Endodermal cell (in vitro differentiated cells): ENCODE measurements around the gene PAGE2. TPM values are rescaled to one million over a fixed set of nuclear protein-coding genes. Genes with fewer than 3 reads are reported as not detected.

ENCODE experiments used
- DNase-seq: peaks from one replicate; pipeline ENCODE4 v3.0.0-alpha.2; 2017
- H3K27ac ChIP-seq: 2 replicates; pipeline ENCODE4 v1.5.1; 2013; ENCODE audit warnings: mild to moderate bottlenecking, low read depth, low read length, moderate library complexity
- H3K27me3 ChIP-seq: 2 replicates; pipeline ENCODE4 v1.6.1; 2013; ENCODE audit warnings: mild to moderate bottlenecking, low read length, moderate library complexity; ENCODE audit not compliant: insufficient read depth, control insufficient read depth, poor library complexity, severe bottlenecking
- H3K36me3 ChIP-seq: 2 replicates; pipeline ENCODE4 v1.7.0; 2013; ENCODE audit warnings: mild to moderate bottlenecking, low read length, moderate library complexity; ENCODE audit not compliant: control insufficient read depth, insufficient read depth
- H3K4me1 ChIP-seq: one replicate; pipeline ENCODE4 v1.7.0; 2013; ENCODE audit warnings: low read length; ENCODE audit not compliant: control insufficient read depth, insufficient read depth
- H3K4me3 ChIP-seq: 2 replicates; pipeline ENCODE4 v1.5.1; 2013; ENCODE audit warnings: mild to moderate bottlenecking, low read length, moderate library complexity
- H3K9ac ChIP-seq: 2 replicates; pipeline ENCODE4 v1.6.1; 2013; ENCODE audit warnings: mild to moderate bottlenecking, low read length, moderate library complexity; ENCODE audit not compliant: poor library complexity, severe bottlenecking; ENCODE audit errors: extremely low read depth
- H3K9me3 ChIP-seq: 2 replicates; pipeline ENCODE4 v1.6.1; 2013; ENCODE audit warnings: mild to moderate bottlenecking, low read length, moderate library complexity; ENCODE audit not compliant: control insufficient read depth
- H3K27ac Mint-ChIP-seq: 2 replicates; pipeline ENCODE4 v1.8.0; 2020; ENCODE audit warnings: mixed read lengths
- H3K27me3 Mint-ChIP-seq: 2 replicates; pipeline ENCODE4 v1.8.0; 2021; ENCODE audit warnings: mild to moderate bottlenecking, mixed read lengths; ENCODE audit not compliant: insufficient read depth
- H3K36me3 Mint-ChIP-seq: 2 replicates; pipeline ENCODE4 v1.8.0; 2020; ENCODE audit warnings: low read depth, mixed read lengths
- H3K4me1 Mint-ChIP-seq: 2 replicates; pipeline ENCODE4 v1.8.0; 2020; ENCODE audit warnings: mixed read lengths
- H3K4me3 Mint-ChIP-seq: 2 replicates; pipeline ENCODE4 v1.8.0; 2020; ENCODE audit warnings: mild to moderate bottlenecking, moderate library complexity, mixed read lengths
- H3K9me3 Mint-ChIP-seq: 2 replicates; pipeline ENCODE4 v1.8.0; 2020; ENCODE audit warnings: mild to moderate bottlenecking, mixed read lengths
- CTCF ChIP-seq: fragments of 200-600 bp; sonication (generic); conservative IDR thresholded peaks from 2 replicates; pipeline ENCODE4 v1.5.0; 2021; ENCODE audit warnings: antibody characterized with exemption, mild to moderate bottlenecking
- WGBS, 2 experiments: methylation state at CpG; one replicate each; pipeline versions ENCODE4 v1.1.5 to v1.1.7; 2013; ENCODE audit warnings: missing lambda C conversion rate in 2 of 2, mixed read lengths in 1 of 2; ENCODE audit not compliant: insufficient coverage in 1 of 2, insufficient read length in 1 of 2; 5-methylcytosine and 5-hydroxymethylcytosine counted together
- total RNA-seq, 2 donors: library from RNA; stranded (reverse); fragmentation: NEBNext Ultra II Directional in 1 of 2; extraction: Animal tissue kit (Norgen Biotek cat#: 25700) in 1 of 2; gene quantifications; 2 replicates in 1 of 2; 3 replicates in 1 of 2; pipeline ENCODE4 v1.2.1, GENCODE V29; 2021

Gene PAGE2
- total RNA-seq, 2 donors from 2014 or later = not detected

GRCh38 chrX:55099162-55099561 is 10.3 kb downstream of the PAGE2 start:
- Histone ChIP-seq H3K9me3 (no peaks in the 10 kb centered on the region), H3K27me3 (no peaks in the 10 kb centered on the region), H3K4me1 (no peaks in the 10 kb centered on the region), H3K9ac (no peak overlapping the region), H3K27ac (no peak overlapping the region), H3K36me3 (no peaks in the 10 kb centered on the region), H3K4me3 (no peak overlapping the region)
- Mint-ChIP-seq H3K4me1 (peaks cover 9% of the 10 kb centered on the region), H3K27me3 (no peaks in the 10 kb centered on the region), H3K9me3 (peaks cover 23% of the 10 kb centered on the region), H3K36me3 (no peaks in the 10 kb centered on the region), H3K27ac (no peak overlapping the region), H3K4me3 (no peak overlapping the region)
- DNase-seq = no peak
- 100% methylated on average over 1 of the region's 1 CpG; no CpG with 5 or more reads in 1 of the 2 experiments for WGBS, 2 experiments
- TF ChIP-seq CTCF = no peak

- peaks cover 31% of the 10 kb centered on the region for H3K9me3 Mint-ChIP-seq
- H3K4me3 ChIP-seq = no peak overlapping the region
- TF ChIP-seq CTCF = no peak
- H3K27me3 ChIP-seq = no peaks in the 10 kb centered on the region
- 76% methylated on average over 2 of the region's 3 CpGs; no CpG with 5 or more reads in 1 of the 2 experiments for WGBS, 2 experiments
- H3K27ac Mint-ChIP-seq = no peak overlapping the region
- H3K9ac ChIP-seq = no peak overlapping the region
- peaks cover 5% of the 10 kb centered on the region for H3K4me1 Mint-ChIP-seq
- H3K9me3 ChIP-seq = no peaks in the 10 kb centered on the region
- H3K4me1 ChIP-seq = no peaks in the 10 kb centered on the region
- H3K36me3 Mint-ChIP-seq = no peaks in the 10 kb centered on the region
- no peaks in the 10 kb centered on the region for H3K27me3 Mint-ChIP-seq
- no peaks in the 10 kb centered on the region for H3K36me3 ChIP-seq
- no peak overlapping the region for H3K27ac ChIP-seq
- H3K4me3 Mint-ChIP-seq = no peak overlapping the region
- no peak for DNase-seq
Observed at GRCh38 chrX:55102754-55103153, 13.9 kb downstream of the PAGE2 start.

GRCh38 chrX:55107262-55107661 is 18.4 kb downstream of the PAGE2 start:
- Histone ChIP-seq H3K27ac (no peak overlapping the region), H3K9ac (no peak overlapping the region), H3K9me3 (no peaks in the 10 kb centered on the region), H3K36me3 (no peaks in the 10 kb centered on the region), H3K4me3 (no peak overlapping the region), H3K27me3 (no peaks in the 10 kb centered on the region), H3K4me1 (no peaks in the 10 kb centered on the region)
- Mint-ChIP-seq H3K4me3 (no peak overlapping the region), H3K27ac (no peak overlapping the region), H3K9me3 (peaks cover 42% of the 10 kb centered on the region), H3K4me1 (peaks cover 6% of the 10 kb centered on the region), H3K27me3 (no peaks in the 10 kb centered on the region), H3K36me3 (no peaks in the 10 kb centered on the region)
- no peak for DNase-seq
- no peak for TF ChIP-seq CTCF
